Fibroblast of skin of scalp (primary cell): ENCODE data around the gene POLDIP2. TPM values are rescaled to one million over a fixed set of nuclear protein-coding genes. Genes with fewer than 3 reads are reported as not detected.

Source experiments
- DNase-seq: peaks from one replicate; pipeline ENCODE4 v3.0.0-alpha.2; 2013
- polyA plus RNA-seq, 2 experiments: library from polyadenylated mRNA; unstranded; fragments of 120-200 nt; gene quantifications; one replicate each; pipeline ENCODE4 v1.2.1, GENCODE V29; 2013; ENCODE audit not compliant: insufficient read length in 2 of 2

The POLDIP2 gene, protein sequence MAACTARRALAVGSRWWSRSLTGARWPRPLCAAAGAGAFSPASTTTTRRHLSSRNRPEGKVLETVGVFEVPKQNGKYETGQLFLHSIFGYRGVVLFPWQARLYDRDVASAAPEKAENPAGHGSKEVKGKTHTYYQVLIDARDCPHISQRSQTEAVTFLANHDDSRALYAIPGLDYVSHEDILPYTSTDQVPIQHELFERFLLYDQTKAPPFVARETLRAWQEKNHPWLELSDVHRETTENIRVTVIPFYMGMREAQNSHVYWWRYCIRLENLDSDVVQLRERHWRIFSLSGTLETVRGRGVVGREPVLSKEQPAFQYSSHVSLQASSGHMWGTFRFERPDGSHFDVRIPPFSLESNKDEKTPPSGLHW
- polyA plus RNA-seq (2013, experiment 1 of 2; ENCODE audit: insufficient read length): 88.7 TPM
- 89.4 TPM for polyA plus RNA-seq (2013, experiment 2 of 2; ENCODE audit: insufficient read length)

GRCh38 chr17:28357061-28357900 lies at the start of gene POLDIP2:
POLDIP2 (minus strand) TSS chr17:28357527; CDS start chr17:28357448, 79 bp downstream.
- peak; percentile 97 for DNase-seq

DNA sequence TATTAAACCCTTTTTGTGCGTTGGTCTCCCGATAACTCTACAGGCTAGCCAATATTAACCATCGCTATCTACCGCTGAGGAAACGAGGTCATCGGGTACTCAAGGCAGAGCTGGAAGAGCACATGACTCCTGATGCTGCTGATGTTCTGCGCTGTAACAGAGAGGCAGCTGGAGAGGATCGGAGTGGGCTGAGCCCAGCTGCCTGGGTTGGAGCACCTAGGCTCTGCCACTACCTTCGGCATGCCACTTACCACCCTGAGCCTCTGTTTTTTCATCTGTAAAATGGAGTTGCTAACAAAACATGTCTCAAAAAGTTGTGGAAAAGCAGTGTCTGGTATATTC lies 49.1 kb upstream of the POLDIP2 start:
- DNase-seq: no peak

GRCh38 chr17:28405632-28406472 lies 48.5 kb upstream of the POLDIP2 start, which contains the start of gene SLC46A1:
SLC46A1 (minus strand) TSS chr17:28406212; CDS start chr17:28406114, 98 bp downstream.
- DNase-seq: peak; percentile 18

- DNase-seq: no peak
These were observed 47.7 kb upstream of the POLDIP2 start for GRCh38 chr17:28404812-28405570.

DNA sequence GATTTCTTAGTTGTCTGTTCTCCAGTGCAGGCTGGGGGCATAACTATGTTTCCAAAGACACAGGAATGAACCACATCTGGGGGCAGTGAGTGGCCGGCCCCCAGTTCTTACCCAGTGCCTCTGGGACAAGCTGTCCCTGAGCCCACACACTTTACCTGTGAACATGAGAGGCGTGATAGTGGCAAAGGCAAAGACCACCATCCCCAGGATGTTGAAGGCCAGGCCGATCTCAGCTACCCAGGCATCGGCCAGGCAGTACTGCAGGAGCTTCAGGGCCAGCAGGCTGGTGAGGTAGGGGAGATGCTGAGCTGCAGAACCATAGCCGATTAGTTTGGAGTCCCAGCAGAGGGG lies 47.1 kb upstream of the POLDIP2 start:
- no peak for DNase-seq

DNA sequence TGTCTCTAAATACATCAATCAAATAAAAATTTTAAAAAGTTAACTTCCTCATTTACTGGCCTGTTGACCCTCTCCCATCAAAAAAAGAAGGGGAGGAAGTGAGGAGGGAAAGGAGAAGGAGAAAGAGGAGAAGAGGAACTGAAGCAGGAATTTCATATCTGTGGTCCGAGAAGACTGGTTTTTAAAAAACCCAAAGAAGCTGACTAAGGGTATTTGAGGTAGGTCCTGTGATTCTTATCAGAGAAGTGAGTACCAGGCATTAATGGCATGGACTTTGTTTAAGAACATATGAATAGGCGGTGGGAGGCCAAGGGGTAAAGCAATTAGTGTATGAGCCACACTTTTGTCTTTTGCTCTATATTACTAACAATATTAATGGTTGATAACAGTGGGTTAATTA lies 46.7 kb upstream of the POLDIP2 start:
- DNase-seq: no peak

- DNase-seq: no peak
These were observed 45.5 kb upstream of the POLDIP2 start for GRCh38 chr17:28402844-28403243.

- DNase-seq: no peak
These were observed 44.9 kb upstream of the POLDIP2 start for GRCh38 chr17:28402224-28402630.

- DNase-seq: no peak
These were observed 42.5 kb upstream of the POLDIP2 start for GRCh38 chr17:28399808-28400207.

GRCh38 chr17:28398280-28398981 lies 41.1 kb upstream of the POLDIP2 start:
- DNase-seq: no peak

- no peak for DNase-seq
These were observed 40.5 kb upstream of the POLDIP2 start for GRCh38 chr17:28397687-28398279.

DNA sequence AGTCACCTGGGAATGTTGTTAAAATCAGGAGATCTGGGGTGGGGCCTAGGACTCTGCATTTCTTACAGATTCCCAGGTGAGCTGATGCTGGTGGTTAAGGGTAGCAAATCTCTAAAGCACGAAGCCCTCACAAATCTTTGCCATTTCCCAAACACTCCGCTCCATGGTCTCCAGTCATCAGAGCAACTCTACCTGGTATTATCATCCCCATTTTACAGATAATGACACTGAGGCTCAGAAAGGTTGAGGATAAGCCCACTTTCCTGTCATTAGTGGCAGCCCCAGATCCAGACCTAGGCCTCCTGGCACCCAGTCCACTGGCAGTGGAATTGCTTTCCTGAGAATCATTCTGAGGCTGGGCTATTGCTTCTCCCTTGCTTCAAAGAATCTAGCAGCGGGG lies 39.9 kb upstream of the POLDIP2 start:
- no peak for DNase-seq

DNA sequence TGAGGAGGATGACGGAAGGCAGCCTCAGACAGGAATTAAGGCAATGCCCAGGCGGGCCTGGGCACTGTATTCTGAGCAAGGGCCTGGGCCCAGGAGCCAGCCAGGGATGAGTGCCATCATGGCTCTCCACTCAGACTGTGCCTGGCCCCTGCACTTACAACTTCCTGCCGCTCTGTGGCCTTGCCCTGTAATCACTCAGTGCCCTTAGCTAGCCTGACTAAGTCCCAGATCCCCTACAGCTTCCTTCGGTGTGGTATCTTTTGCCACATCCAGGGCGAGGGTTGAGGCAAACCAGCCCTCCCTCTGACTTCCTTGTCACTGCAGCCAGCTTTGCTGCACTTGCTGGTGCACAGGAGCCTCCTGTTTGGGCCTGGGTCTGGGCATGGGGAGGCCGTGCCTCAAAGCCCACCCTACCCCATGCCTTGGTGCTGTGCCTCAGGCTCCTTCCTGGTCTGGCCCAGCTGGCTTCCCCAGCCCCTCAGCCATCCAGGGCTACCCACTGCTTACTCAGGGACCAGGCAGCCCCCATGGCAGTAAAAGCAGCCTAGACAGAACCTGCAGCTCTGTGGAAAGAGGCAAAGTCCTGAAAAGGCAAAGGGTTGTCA lies 39.4 kb upstream of the POLDIP2 start:
- DNase-seq: no peak

GRCh38 chr17:28395968-28396367 lies 38.6 kb upstream of the POLDIP2 start:
- no peak for DNase-seq

GRCh38 chr17:28395426-28395825 lies 38.1 kb upstream of the POLDIP2 start:
- no peak for DNase-seq

GRCh38 chr17:28394337-28395116 lies 37.2 kb upstream of the POLDIP2 start:
- DNase-seq: peak; percentile 19

- DNase-seq: no peak
These were observed 35.2 kb upstream of the POLDIP2 start for GRCh38 chr17:28392491-28392890.

DNA sequence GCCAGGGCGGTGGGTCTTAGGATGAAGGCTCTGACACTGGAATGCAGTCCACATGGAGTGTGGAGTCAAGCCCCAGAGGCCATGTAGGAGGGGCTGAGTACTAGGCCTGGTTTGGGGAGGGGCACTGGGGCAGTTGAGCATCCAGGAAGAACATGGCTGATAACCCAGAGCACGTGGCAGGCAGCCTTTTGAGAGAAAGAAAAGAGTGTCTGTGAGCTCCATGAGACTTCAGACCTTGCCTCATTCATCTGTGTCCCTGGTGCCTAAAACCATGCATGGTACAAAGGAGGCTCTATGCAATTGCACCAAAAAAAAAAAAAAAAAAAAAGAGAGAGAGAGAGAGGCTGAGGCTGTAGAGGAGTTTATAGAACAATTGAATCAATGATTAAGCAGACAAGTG lies 34.1 kb upstream of the POLDIP2 start:
- DNase-seq: no peak

DNA sequence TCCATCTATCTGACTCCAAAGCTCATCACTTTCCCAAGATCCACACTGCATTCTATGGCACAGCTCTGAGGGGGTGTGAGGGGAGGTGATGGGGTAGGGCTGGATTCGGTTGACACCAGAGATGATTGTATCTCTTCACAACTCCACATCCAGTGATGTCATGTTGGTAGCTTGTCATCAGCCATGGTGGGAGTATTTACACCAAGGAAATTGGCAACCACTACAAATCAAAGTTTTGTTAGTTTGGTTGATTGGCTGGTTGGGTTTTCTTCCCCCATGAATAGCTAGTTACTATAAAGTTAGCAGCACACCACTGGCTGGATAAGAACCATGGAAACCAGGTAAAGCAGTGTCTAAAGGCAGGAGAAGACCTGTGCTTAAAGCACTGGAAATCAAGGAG lies 33.7 kb upstream of the POLDIP2 start:
- no peak for DNase-seq

DNA sequence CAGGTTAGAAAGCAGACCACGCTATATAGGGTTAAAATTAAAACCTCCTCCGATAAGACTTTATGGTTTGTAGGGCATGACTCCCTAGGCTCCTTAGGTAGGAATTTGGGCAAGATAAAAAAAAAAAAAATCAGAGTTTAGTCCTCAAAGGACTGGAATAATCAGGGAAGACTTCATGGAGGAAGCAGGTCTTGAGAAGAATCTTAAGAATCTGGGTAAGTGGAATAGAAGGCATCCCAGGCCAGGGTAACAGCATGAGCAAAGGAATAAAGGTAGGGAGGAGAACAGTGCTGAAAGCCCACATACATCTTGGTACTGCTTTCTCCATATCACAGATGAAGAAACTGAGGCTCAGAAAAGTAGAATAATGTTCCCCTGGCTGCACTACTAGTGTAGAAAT lies 33.2 kb upstream of the POLDIP2 start:
- DNase-seq: no peak
